GM20000 (cell line): Measurements from ENCODE around the gene ALDOB.

Experiments
- DNase-seq: peaks from one replicate; pipeline ENCODE4 v3.0.0; 2012; ENCODE audit warnings: low spot score
- TF ChIP-seq, protein P1 (sequence below): IDR thresholded peaks from 2 replicates; pipeline ENCODE4 v1.5.1; 2012; ENCODE audit warnings: mild to moderate bottlenecking, control low read depth; ENCODE audit errors: extremely low read depth, missing control alignments

The ALDOB gene

GRCh38 chr9:101417977-101418376 is 17.6 kb downstream of the ALDOB start:
- DNase-seq, result no peak
- TF ChIP-seq, protein P1, sequence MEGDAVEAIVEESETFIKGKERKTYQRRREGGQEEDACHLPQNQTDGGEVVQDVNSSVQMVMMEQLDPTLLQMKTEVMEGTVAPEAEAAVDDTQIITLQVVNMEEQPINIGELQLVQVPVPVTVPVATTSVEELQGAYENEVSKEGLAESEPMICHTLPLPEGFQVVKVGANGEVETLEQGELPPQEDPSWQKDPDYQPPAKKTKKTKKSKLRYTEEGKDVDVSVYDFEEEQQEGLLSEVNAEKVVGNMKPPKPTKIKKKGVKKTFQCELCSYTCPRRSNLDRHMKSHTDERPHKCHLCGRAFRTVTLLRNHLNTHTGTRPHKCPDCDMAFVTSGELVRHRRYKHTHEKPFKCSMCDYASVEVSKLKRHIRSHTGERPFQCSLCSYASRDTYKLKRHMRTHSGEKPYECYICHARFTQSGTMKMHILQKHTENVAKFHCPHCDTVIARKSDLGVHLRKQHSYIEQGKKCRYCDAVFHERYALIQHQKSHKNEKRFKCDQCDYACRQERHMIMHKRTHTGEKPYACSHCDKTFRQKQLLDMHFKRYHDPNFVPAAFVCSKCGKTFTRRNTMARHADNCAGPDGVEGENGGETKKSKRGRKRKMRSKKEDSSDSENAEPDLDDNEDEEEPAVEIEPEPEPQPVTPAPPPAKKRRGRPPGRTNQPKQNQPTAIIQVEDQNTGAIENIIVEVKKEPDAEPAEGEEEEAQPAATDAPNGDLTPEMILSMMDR, result no peak

DNA sequence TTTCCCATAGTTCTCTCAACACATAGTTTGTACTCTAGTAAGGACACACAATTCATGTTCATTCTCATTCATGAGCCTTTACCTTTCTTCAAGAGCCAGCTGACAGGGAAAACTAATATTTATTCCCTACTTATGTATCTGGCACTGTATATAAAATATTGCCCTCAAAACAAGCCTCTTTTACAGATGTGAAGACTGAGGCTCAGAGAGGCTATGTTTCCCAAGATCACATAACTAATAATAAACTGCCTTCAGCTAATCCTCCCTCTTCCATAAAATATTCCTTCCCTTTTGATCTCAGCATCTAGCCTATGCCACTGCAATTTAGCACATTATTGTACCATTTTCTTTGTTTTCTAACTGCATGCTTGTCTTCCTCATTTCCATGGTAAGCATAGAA is 18.2 kb downstream of the ALDOB start:
- TF ChIP-seq, protein P1, result no peak
- DNase-seq, result no peak

DNA sequence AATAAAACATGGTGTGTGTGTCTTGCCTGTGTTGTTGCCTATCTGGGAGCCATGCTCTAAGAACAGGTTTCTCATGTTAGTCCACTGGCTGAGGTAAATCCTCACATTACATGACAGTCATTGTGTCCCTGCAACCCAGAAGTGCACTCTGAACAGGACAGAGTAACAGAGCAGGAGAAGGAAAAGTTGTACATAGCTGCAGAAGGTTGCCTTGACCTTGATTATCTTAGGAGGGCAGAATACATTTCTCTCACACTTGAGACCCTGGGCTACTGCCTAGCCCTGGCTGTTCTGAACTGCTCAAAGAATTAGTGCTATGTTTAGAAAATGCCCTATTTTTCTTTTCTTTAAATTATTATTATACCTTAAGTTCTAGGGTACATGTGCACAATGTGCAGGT is 20.0 kb downstream of the ALDOB start:
- DNase-seq, result no peak
- TF ChIP-seq, protein P1, result no peak

- DNase-seq, result no peak
- TF ChIP-seq, protein P1, result no peak
Observed at GRCh38 chr9:101414839-101415238, 20.7 kb downstream of the ALDOB start.

GRCh38 chr9:101409079-101409477 is 26.5 kb downstream of the ALDOB start:
- TF ChIP-seq, protein P1, result no peak
- no peak for DNase-seq

GRCh38 chr9:101408374-101409078 is 27.0 kb downstream of the ALDOB start:
- DNase-seq, result no peak
- TF ChIP-seq, protein P1, result no peak

DNA sequence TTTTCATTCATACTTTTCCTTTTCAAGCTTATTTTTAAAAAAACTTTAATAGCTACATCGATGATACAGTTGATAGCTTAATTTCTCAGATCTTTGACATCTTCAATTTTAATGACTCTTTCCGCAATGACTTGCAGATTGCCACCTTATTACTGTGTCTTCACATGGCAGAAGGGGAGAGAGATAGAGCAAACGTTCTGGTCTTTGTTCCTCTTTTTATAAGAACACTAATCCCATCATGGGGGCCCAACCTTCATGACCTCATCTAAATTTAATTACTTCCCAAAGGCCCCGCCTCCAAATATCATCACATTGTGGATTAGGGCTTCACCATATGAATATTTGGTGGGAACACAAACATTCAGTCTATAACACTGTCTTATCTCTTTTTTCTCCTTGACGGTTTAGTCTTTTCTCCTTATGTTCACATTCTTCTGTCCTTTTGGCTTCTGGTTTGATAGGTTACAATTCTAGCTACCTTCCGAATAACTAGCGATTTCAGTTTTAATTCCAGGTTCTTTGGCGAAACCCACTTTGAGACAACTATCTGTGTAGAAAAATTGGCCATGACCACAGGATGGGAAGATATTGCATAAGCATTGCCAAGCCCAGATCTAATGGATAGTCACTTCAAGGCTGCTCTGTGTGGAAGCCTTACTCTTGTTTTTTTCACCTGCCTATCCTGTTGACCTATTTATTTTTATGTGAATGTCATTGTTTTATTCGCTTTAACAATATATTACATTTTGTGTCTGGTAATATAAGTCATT is 31.9 kb downstream of the ALDOB start:
- DNase-seq, result no peak
- TF ChIP-seq, protein P1, result no peak
